Astrocyte (in vitro differentiated cells and primary cell): ENCODE results near the gene HELLS. TPM values are rescaled to one million over a fixed set of nuclear protein-coding genes. Genes with fewer than 3 reads are reported as not detected.

ENCODE experiments used
- DNase-seq: peaks from one replicate; pipeline ENCODE4 v3.0.0-alpha.2; 2010; ENCODE audit warnings: low read depth
- FAIRE-seq: peaks from 2 replicates; lab custom pipeline; 2011; peaks lifted over from hg19 to GRCh38; lab: Jason Lieb, UNC
- H2AFZ ChIP-seq: 2 replicates; pipeline ENCODE4 v1.6.0; 2012; ENCODE audit warnings: low read depth, low read length, inconsistent platforms
- H3K27ac ChIP-seq: 2 replicates; pipeline ENCODE4 v1.5.1; 2011; ENCODE audit warnings: low read depth, low read length, inconsistent platforms
- H3K27me3 ChIP-seq: 2 replicates; pipeline ENCODE4 v1.6.0; 2011; ENCODE audit warnings: low read length, inconsistent platforms; ENCODE audit not compliant: insufficient read depth
- H3K36me3 ChIP-seq: 2 replicates; pipeline ENCODE4 v1.5.1; 2011; ENCODE audit warnings: low read length, inconsistent platforms; ENCODE audit not compliant: insufficient read depth
- H3K4me1 ChIP-seq: 2 replicates; pipeline ENCODE4 v1.5.1; 2011; ENCODE audit warnings: low read length, inconsistent platforms; ENCODE audit not compliant: insufficient read depth
- H3K4me2 ChIP-seq: 2 replicates; pipeline ENCODE4 v1.6.0; 2012; ENCODE audit warnings: low read length, inconsistent platforms
- H3K4me3 ChIP-seq: 2 replicates; pipeline ENCODE4 v1.5.1; 2011; ENCODE audit warnings: low read depth, mild to moderate bottlenecking, low read length, inconsistent platforms; ENCODE audit not compliant: insufficient read depth
- H3K79me2 ChIP-seq: 2 replicates; pipeline ENCODE4 v1.6.0; 2012; ENCODE audit warnings: mild to moderate bottlenecking, low read length, inconsistent platforms; ENCODE audit not compliant: insufficient read depth
- H3K9ac ChIP-seq: 2 replicates; pipeline ENCODE4 v1.6.0; 2012; ENCODE audit warnings: mild to moderate bottlenecking, low read length, inconsistent platforms
- H3K9me3 ChIP-seq: 2 replicates; pipeline ENCODE4 v1.5.1; 2012; ENCODE audit warnings: low read depth, mild to moderate bottlenecking, low read length, inconsistent platforms; ENCODE audit not compliant: insufficient read depth
- H4K20me1 ChIP-seq: 2 replicates; pipeline ENCODE4 v1.6.0; 2012; ENCODE audit warnings: low read length, inconsistent platforms; ENCODE audit not compliant: insufficient read depth
- H3K27ac Mint-ChIP-seq: one replicate; pipeline ENCODE4 v1.8.0; 2021; ENCODE audit warnings: mild to moderate bottlenecking, mixed read lengths; ENCODE audit not compliant: unreplicated experiment
- H3K27me3 Mint-ChIP-seq: one replicate; pipeline ENCODE4 v1.8.0; 2021; ENCODE audit warnings: low read depth, mixed read lengths; ENCODE audit not compliant: unreplicated experiment
- H3K36me3 Mint-ChIP-seq: one replicate; pipeline ENCODE4 v1.8.0; 2021; ENCODE audit warnings: low read depth, mixed read lengths; ENCODE audit not compliant: unreplicated experiment
- H3K4me1 Mint-ChIP-seq: one replicate; pipeline ENCODE4 v1.8.0; 2021; ENCODE audit warnings: low read depth, mixed read lengths; ENCODE audit not compliant: unreplicated experiment
- H3K4me3 Mint-ChIP-seq: one replicate; pipeline ENCODE4 v1.8.0; 2021; ENCODE audit warnings: mild to moderate bottlenecking, moderate library complexity, mixed read lengths; ENCODE audit not compliant: unreplicated experiment
- H3K9me3 Mint-ChIP-seq: one replicate; pipeline ENCODE4 v1.8.0; 2021; ENCODE audit warnings: mild to moderate bottlenecking, mixed read lengths; ENCODE audit not compliant: unreplicated experiment
- EZH2 ChIP-seq: IDR thresholded peaks from 2 replicates; pipeline ENCODE4 v1.6.1; 2012; ENCODE audit warnings: mild to moderate bottlenecking, low read length, inconsistent platforms; ENCODE audit not compliant: insufficient read depth
- total RNA-seq: library from RNA; stranded (reverse); gene quantifications from 2 replicates; pipeline ENCODE4 v1.2.1, GENCODE V29; 2021
- TF ChIP-seq, protein P1 (sequence below): IDR thresholded peaks from 2 replicates; pipeline ENCODE4 v1.5.1; 2011; ENCODE audit warnings: low read depth, mild to moderate bottlenecking, inconsistent platforms, low read length, moderate library complexity; ENCODE audit not compliant: insufficient read depth

The HELLS gene
- total RNA-seq, 1 donor from 2014 or later: 23.5 TPM

DNA sequence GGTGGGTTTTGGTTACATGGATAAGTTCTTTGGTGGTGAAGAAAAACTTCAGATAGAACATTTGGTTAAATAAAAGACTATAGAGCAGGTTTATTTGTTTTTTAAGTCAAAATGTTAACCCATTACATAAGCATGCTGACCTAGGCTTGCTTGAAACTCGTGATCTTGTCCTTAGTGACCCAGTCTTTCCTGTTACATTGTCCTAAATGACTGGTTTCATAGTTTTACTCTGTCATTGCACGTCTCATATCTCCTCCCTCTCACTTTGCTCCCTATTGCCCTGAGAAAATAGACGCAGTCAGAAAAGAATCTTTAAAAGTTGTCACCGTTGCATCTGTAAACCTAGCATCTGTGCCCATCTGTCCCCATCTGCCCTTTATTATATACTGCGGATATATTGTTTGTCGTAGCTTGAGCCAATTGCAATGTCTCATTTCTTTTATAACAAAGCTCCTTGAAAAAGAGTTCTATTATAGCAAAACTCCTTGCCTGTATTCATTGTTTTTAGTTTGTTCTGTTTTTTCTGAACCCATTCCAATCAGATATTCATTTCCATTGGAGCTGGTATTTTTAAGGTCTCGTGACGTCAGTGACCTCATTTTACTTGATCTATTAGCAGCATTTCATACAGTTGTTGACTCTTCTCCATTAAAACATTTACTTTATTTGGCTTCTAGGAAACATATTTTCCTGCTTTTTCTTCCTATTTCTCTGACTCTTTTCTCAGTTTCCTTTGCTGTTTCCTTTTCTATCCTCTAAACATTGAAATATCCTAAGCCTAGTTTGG is 57.3 kb downstream of the HELLS start:
- no peaks in the 10 kb centered on the region for H3K27me3 ChIP-seq
- no peaks in the 10 kb centered on the region for H3K36me3 Mint-ChIP-seq
- no peaks in the 10 kb centered on the region for H3K27me3 Mint-ChIP-seq
- TF ChIP-seq, protein P1, sequence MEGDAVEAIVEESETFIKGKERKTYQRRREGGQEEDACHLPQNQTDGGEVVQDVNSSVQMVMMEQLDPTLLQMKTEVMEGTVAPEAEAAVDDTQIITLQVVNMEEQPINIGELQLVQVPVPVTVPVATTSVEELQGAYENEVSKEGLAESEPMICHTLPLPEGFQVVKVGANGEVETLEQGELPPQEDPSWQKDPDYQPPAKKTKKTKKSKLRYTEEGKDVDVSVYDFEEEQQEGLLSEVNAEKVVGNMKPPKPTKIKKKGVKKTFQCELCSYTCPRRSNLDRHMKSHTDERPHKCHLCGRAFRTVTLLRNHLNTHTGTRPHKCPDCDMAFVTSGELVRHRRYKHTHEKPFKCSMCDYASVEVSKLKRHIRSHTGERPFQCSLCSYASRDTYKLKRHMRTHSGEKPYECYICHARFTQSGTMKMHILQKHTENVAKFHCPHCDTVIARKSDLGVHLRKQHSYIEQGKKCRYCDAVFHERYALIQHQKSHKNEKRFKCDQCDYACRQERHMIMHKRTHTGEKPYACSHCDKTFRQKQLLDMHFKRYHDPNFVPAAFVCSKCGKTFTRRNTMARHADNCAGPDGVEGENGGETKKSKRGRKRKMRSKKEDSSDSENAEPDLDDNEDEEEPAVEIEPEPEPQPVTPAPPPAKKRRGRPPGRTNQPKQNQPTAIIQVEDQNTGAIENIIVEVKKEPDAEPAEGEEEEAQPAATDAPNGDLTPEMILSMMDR: no peak
- H4K20me1 ChIP-seq: no peaks in the 10 kb centered on the region
- no peak overlapping the region for H3K27ac Mint-ChIP-seq
- no peak overlapping the region for H3K4me3 Mint-ChIP-seq
- H3K4me3 ChIP-seq: no peak overlapping the region
- H3K36me3 ChIP-seq: no peaks in the 10 kb centered on the region
- H3K79me2 ChIP-seq: no peaks in the 10 kb centered on the region
- H3K4me1 ChIP-seq: no peaks in the 10 kb centered on the region
- H3K9me3 Mint-ChIP-seq: no peaks in the 10 kb centered on the region
- no peak for DNase-seq
- H3K4me1 Mint-ChIP-seq: no peaks in the 10 kb centered on the region
- H3K9me3 ChIP-seq: no peaks in the 10 kb centered on the region
- H2AFZ ChIP-seq: no peak overlapping the region
- no peak overlapping the region for H3K27ac ChIP-seq
- H3K9ac ChIP-seq: no peak overlapping the region
- no peak overlapping the region for H3K4me2 ChIP-seq
- no peak for FAIRE-seq

DNA sequence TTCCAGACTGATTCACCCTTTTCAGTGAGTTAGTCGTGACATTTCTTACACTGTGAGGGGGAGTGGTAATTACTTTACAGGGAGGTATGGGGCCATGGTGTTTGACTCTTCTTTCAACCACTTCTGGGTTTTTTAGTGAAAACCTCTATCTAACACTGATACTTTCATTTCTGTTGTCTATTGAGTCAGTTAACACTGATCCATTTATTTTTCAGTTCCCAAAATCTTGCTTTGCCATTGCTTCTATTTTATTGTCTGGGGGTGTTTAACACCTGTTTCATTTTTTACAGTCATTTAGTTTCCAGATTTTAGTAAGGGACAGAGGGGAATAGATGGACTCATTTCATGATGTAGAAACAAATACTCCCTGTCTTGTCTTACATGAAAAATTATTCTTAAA is 61.5 kb downstream of the HELLS start:
- no peak for DNase-seq
- peaks cover 3% of the 10 kb centered on the region for H3K36me3 ChIP-seq
- no peak overlapping the region for H3K4me3 ChIP-seq
- Mint-ChIP-seq H3K36me3 (no peaks in the 10 kb centered on the region), H3K4me1 (no peaks in the 10 kb centered on the region), H3K4me3 (no peak overlapping the region), H3K27me3 (no peaks in the 10 kb centered on the region), H3K9me3 (no peaks in the 10 kb centered on the region), H3K27ac (no peak overlapping the region)
- H3K4me1 ChIP-seq: no peaks in the 10 kb centered on the region
- no peaks in the 10 kb centered on the region for H3K79me2 ChIP-seq
- H2AFZ ChIP-seq: no peak overlapping the region
- no peaks in the 10 kb centered on the region for H4K20me1 ChIP-seq
- no peak for FAIRE-seq
- TF ChIP-seq EZH2: no peak
- TF ChIP-seq, protein P1: no peak
- H3K27me3 ChIP-seq: no peaks in the 10 kb centered on the region
- no peak overlapping the region for H3K27ac ChIP-seq
- H3K9me3 ChIP-seq: no peaks in the 10 kb centered on the region
- H3K9ac ChIP-seq: no peak overlapping the region
- no peak overlapping the region for H3K4me2 ChIP-seq

DNA sequence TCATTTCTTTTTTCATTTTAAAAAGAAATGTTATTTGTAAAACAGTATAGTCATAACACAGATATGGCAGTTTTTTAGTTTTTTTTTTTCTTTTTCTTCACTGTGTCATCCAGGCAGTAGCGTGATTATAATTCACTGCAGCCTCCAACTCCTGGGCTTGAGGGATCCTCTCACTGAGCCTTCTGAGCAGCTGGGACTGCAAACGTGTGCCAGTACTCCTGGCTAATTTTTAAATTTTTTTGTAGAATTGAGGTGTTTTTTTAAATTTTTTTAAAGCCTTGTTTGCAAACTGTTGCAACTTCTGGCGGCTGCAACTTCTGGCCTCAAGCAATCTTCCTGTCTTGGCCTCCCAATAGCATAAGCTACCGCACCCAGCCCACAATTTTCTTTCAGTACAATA is 63.0 kb downstream of the HELLS start:
- no peaks in the 10 kb centered on the region for H3K27me3 ChIP-seq
- Mint-ChIP-seq H3K27me3 (no peaks in the 10 kb centered on the region), H3K9me3 (no peaks in the 10 kb centered on the region), H3K4me1 (no peaks in the 10 kb centered on the region), H3K4me3 (no peak overlapping the region), H3K36me3 (no peaks in the 10 kb centered on the region), H3K27ac (no peak overlapping the region)
- H3K79me2 ChIP-seq: no peaks in the 10 kb centered on the region
- no peak overlapping the region for H3K9ac ChIP-seq
- no peaks in the 10 kb centered on the region for H3K4me1 ChIP-seq
- peaks cover 3% of the 10 kb centered on the region for H3K36me3 ChIP-seq
- no peak overlapping the region for H3K4me2 ChIP-seq
- H3K4me3 ChIP-seq: no peak overlapping the region
- no peaks in the 10 kb centered on the region for H4K20me1 ChIP-seq
- no peak overlapping the region for H3K27ac ChIP-seq
- no peak for DNase-seq
- H3K9me3 ChIP-seq: no peaks in the 10 kb centered on the region
- H2AFZ ChIP-seq: no peak overlapping the region
- TF ChIP-seq, protein P1: no peak
- TF ChIP-seq EZH2: no peak
- no peak for FAIRE-seq
